ENCODE results near the gene RAC2. TPM values are rescaled to one million over a fixed set of nuclear protein-coding genes. Genes with fewer than 3 reads are reported as not detected.
"Not testable (repeated sequence)": the region's sequence is repeated elsewhere in the genome, so short reads cannot be mapped to it uniquely, and the experiment has no call there.

RAC2 gene
- total RNA-seq, 1 donor from 2014 or later: 3.0 TPM

GRCh38 chr22:37235897-37236607, 8.0 kb downstream of the RAC2 start:
- no peak for DNase-seq (ENCODE audit: low read depth in 2 of 2)

- no peak for DNase-seq (ENCODE audit: low read depth in 2 of 2)
Measured at GRCh38 chr22:37234736-37235711, 9.0 kb downstream of the RAC2 start.

GRCh38 chr22:37233751-37234631, 10.1 kb downstream of the RAC2 start:
- no peak for DNase-seq (ENCODE audit: low read depth in 2 of 2)

- DNase-seq (ENCODE audit: low read depth in 2 of 2): not testable (repeated sequence)
Measured at GRCh38 chr22:37233371-37233750, 10.7 kb downstream of the RAC2 start.

GRCh38 chr22:37232140-37232998, 11.7 kb downstream of the RAC2 start:
- no peak for DNase-seq (ENCODE audit: low read depth in 2 of 2)

GRCh38 chr22:37231406-37232139, 12.5 kb downstream of the RAC2 start:
- no peak for DNase-seq (ENCODE audit: low read depth in 2 of 2)

GRCh38 chr22:37230673-37231405, 13.2 kb downstream of the RAC2 start:
- DNase-seq (ENCODE audit: low read depth in 2 of 2): peak in 1 of 2 donors; percentile 27

- DNase-seq (ENCODE audit: low read depth in 2 of 2): peak in 1 of 2 donors; percentile 47
Measured at GRCh38 chr22:37229805-37230672, 14.0 kb downstream of the RAC2 start.

- DNase-seq (ENCODE audit: low read depth in 2 of 2): peak; percentile 61 to 78
Measured at GRCh38 chr22:37229012-37229804, 14.9 kb downstream of the RAC2 start.

- DNase-seq (ENCODE audit: low read depth in 2 of 2): peak; percentile 20 to 38
Measured at GRCh38 chr22:37228106-37229011, 15.7 kb downstream of the RAC2 start.

- DNase-seq (ENCODE audit: low read depth in 2 of 2): no peak
Measured at GRCh38 chr22:37226514-37226913, 17.6 kb downstream of the RAC2 start.

- no peak for DNase-seq (ENCODE audit: low read depth in 2 of 2)
Measured at GRCh38 chr22:37226087-37226486, 18.0 kb downstream of the RAC2 start.

GRCh38 chr22:37225481-37225880, 18.6 kb downstream of the RAC2 start:
- DNase-seq (ENCODE audit: low read depth in 2 of 2): peak in 1 of 2 donors; percentile 21

- DNase-seq (ENCODE audit: low read depth in 2 of 2): no peak
Measured at GRCh38 chr22:37224757-37225420, 19.2 kb downstream of the RAC2 start.

- DNase-seq (ENCODE audit: low read depth in 2 of 2): no peak
Measured at GRCh38 chr22:37223965-37224551, 20.0 kb downstream of the RAC2 start.

All from lung microvascular endothelial cell (primary cell).